ENCODE measurements around the gene CRK. TPM values are rescaled to one million over a fixed set of nuclear protein-coding genes. Genes with fewer than 3 reads are reported as not detected.
"Not testable (repeated sequence)": the region's sequence is repeated elsewhere in the genome, so short reads cannot be mapped to it uniquely, and the experiment has no call there.

The CRK gene
- polyA plus RNA-seq, 10 donors, result 33.0 to 50.1 (median 43.0) TPM

GRCh38 chr17:1435326-1435725 lies 20.7 kb downstream of the CRK start:
- DNase-seq, result no peak

GRCh38 chr17:1434150-1434549 lies 21.9 kb downstream of the CRK start:
- DNase-seq, result no peak

DNA sequence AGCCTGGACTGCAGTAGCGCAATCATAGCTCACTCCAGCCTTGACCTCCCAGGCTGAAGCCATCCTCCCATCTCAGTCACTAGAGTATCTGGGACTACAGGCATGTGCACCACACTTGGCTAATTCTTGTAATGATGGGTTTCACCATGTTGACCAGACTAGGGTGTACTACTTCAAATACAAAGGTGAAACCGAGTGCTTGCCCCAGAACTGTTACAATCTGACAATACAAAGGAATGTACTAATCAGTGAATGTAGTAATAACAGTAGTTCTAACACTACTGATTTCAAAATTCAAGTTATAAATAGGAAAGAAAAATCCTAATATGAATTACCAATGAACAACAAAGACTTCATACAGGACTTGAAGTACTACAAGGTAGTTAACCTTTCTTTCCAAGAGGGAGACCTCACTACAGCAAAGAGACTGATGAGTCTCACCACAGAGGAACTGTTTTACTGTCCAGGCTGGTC lies 24.4 kb downstream of the CRK start:
- DNase-seq, result no peak

DNA sequence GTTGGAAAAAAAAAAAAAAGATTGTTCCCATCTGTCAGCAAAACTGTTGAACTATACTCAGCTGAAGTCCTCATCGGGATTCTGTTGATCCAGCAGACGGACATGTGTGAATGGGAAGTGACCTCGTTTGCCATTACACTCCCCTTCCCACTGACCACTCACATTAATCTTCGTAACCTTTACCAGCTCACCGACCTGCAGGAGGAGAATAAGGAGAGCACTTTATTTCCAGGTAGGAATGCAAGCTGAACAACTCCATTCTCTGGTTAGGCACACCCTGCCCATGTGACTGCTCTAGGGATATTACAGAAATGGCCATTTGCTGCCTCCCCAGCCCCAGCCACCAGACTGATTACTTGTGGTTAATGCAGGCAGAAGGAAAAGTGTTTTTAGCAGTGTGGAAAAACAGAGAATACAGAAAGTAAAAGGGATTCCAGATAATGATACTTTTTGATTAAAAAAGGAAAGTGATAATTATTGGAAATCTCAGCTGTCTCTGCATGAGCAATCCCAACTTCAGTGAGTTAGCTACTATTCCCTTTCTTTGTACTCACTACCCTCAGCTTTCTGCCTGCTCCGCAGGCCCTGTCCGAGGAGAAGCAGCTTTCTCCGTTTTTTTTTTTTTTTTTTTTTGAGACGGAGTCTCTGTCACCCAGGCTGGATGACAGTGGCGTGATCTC lies 32.4 kb downstream of the CRK start:
- no peak for DNase-seq

DNA sequence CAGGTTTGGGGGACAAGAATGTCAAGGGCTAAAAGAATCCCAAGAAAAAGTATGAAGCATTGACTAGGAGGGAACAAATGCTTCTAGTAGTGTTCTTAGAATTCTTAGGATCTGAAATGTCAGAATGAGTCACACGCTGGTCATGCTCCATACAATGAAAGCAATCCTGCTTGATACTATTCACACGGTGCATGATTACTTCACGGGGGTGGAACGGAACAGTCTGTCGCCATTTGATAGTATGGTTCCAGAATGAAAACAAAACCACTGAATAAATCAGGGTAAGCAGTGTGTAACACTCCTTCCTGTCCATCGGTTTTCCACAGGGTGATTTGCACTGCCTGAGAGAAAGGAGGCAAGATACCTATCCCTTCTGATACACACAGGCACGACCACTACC lies 33.1 kb downstream of the CRK start:
- peak in 1 of 3 donors; percentile 84 for DNase-seq

GRCh38 chr17:1421470-1421869 lies 34.6 kb downstream of the CRK start:
- no peak for DNase-seq

- no peak for DNase-seq
These were observed 35.1 kb downstream of the CRK start for GRCh38 chr17:1420981-1421380.

GRCh38 chr17:1420163-1420562 lies 35.9 kb downstream of the CRK start:
- no peak for DNase-seq

GRCh38 chr17:1418476-1418875 lies 37.6 kb downstream of the CRK start:
- not testable (repeated sequence) for DNase-seq

DNA sequence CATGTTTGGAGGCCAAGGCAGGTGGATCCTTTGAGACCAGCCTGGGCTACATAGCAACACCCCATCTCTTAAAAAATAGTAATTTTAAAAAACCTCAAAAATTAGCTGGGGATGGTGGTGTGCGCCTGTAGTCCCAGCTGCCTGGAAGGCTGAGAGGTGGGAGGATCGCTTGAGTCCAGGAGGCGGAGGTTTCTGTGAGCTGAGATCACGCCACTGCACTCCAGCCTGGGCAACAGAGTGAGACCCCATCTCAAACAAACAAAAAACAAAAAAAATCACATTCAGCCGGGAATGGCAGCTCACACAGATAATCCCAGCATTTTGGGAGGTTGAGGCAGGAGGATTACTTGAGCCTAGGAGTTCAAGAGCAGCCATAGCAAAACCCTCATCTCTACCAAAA lies 39.6 kb downstream of the CRK start:
- no peak for DNase-seq

DNA sequence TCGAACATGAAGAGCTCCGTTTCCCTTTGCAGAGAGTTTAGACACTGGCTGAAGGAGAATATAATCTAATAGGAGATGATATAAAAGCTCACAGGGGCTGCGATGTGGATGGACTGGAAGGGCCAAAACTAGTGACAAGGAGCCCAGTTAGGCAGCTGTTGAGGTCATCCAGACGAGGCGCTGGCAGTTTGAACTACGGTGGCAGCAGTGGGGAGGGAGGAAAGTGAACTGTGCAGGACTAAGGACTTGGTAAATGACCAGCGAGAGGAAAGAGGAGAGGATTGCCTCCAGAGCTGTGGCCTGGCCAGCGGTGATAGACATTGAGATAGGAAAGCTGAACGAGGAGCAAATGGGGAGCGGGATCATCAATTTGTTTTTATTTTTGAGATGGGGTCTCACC lies 41.4 kb downstream of the CRK start:
- no peak for DNase-seq

DNA sequence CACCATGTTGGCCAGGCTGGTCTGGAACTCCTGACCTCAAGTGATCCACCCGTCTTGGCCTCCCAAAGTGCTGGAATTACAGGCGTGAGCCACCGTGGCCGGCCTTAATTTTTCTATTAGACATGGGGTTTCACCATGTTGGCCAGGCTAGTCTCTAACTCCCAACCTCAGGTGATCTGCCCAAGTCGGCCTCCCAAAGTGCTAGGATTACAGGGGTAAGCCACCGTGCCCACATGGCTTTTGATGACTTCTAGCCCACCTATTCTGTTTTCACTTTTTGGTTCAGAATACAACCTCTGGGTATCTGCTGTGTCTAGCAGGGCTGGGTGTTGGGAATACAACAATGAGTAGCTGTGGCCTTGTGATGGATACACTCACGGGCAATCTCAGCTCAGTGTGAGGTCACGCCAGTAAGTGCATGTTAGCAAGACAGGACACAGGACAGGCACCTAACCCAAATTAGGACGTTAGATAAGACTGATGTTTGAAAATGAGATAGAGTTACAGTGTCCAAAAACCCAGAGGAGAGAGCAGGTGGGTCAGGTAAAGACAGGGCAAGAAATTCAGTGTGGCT lies 41.9 kb downstream of the CRK start:
- no peak for DNase-seq

- peak; percentile 17 to 33 (median 31) for DNase-seq
These were observed 42.7 kb downstream of the CRK start for GRCh38 chr17:1413281-1413791.

DNA sequence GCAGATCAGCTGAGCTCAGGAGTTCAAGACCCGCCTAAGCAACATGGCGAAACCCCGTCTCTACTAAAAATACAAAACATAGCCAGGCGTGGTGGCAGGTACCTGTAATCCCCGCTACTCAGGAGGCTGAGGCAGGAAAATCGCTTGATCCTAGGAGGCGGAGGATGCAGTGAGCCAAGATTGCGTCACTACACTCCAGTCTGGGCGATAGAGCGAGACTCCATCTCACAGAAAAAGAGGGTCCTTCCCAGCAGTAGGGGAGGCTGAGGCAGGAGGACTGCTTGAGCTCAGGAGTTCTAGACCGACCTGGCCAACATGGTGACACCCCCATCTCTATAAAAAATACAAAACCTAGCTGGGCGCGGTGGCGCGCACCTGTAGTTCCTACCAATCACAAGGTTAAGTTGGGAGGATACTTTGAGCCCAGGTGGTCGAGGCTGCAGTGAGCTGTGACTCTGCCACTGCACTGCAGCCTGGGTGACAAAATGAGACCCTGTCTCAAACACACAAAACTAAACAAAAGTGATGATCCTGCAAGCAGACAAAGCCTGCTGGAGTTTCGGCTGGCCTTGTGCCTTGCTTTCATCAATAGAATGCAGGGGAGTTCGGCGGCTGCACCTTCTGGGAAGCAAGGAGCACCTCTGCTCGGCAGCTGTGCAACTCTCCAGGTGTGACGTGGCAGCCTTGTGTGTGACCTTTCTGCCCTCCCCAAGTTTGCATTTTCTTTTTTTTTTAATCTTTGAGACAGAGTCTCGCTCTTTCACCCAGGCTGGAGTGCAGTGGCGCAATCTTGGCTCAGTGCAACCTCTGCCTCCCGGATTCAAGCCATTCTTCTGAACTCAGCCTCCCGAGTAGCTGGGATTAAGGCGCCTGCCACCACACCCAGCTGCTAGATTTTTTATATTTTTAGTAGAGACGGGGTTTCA lies 43.6 kb downstream of the CRK start:
- no peak for DNase-seq

DNA sequence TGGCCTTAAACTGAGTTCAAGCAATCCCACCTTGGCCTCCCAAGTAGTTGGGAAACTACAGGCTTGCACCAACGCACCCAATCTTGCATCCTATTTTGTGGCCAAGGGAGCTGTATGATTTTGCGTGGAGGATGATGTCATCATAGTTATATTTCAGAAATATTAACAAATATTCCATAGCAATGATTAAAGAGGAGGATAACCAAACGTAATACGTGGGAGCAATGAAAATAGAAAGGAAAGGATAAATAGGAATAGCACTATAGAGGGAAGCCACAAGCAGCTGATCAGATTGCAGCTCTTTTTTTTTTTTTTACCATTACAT lies 53.8 kb downstream of the CRK start:
- DNase-seq, result no peak

- peak; percentile 96 to 99 (median 98) for DNase-seq
These were observed 56.1 kb downstream of the CRK start, which contains the start of gene YWHAE for GRCh38 chr17:1399679-1400512. Gene YWHAE, minus strand, starts transcription at chr17:1400222. Its CDS starts 112 bp downstream, at chr17:1400110.

GRCh38 chr17:1398931-1399678 lies 56.9 kb downstream of the CRK start:
- peak in 2 of 3 donors; percentile 38 to 65 for DNase-seq

- DNase-seq, result peak in 1 of 3 donors; percentile 44
These were observed 58.0 kb downstream of the CRK start for GRCh38 chr17:1398028-1398427.

- not testable (repeated sequence) for DNase-seq
These were observed 60.0 kb downstream of the CRK start for GRCh38 chr17:1395876-1396665.

DNA sequence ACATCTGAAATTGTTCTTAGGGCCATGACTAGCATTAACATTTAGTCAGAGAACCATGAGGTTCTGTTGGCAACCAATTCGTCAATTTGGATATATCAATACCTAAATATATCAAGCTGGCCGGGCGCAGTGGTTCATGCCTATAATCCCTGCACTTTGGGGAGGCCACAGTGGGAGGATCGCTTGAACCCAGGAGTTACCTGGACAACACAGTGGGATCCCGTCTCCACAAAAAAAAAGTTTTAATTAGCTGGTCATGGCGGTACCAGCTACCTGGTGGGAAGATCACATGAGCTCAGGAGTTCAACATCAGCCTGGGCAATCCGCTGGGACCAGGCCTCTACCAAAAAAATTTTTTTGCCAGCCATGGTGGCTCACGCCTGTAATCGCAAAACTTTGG lies 64.5 kb downstream of the CRK start:
- DNase-seq, result no peak

Measured in muscle of back (tissue), 11 donors.